Right forelimb (tissue), 1 donor: ENCODE results near the gene NBAS.
"Not testable (repeated sequence)": the region's sequence is repeated elsewhere in the genome, so short reads cannot be mapped to it uniquely, and the experiment has no call there.

Experiments used
- DNase-seq: peaks from one replicate; pipeline ENCODE4 v3.0.0-alpha.2; 2018

NBAS gene

DNA sequence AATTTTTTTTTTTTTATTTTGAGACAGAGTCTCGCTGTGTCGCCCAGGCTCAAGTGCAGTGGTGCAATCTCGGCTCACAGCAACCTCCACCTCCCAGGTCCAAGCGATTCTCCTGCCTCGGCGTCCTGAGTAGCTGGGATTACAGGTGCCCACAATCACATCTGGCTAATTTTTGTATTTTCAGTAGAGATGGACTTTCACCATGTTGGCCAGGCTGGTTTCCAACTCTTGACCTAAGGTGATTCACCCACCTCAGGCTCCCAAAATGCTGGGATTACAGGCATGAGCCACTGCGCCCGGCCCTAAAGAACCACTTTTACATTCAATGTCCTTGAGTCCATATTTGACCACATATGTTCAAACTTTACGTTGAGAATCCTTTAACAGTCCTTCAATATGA lies 156.6 kb downstream of the NBAS start:
- DNase-seq: not testable (repeated sequence)

DNA sequence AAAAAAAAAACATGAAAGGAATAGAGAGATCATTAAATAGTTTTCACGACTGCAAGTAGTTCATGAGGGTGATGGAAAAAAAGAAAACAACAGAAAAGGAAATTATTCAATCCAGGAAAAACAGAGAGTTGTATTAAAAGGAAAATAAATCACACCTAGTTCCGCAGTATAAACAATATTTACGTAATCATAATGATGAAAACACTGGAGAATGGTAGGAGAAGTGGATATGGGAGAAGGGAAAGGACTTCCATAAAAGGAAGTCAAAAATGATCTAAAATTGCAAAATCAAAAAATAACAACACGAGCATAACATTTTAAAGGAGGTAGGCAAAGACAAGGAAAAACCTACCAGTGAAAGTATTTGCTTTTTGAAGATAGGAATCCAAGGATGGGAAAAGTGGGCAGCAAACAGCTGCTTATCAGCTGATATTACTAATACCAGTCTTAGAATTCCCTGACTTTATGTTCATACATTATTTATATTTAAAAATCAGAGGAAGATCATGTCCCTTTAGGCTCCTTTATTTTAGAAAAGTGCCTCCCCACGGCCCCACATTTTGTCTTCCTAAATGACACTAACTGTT lies 160.8 kb downstream of the NBAS start:
- DNase-seq: no peak

GRCh38 chr2:15399241-15399640 lies 161.9 kb downstream of the NBAS start:
- no peak for DNase-seq

DNA sequence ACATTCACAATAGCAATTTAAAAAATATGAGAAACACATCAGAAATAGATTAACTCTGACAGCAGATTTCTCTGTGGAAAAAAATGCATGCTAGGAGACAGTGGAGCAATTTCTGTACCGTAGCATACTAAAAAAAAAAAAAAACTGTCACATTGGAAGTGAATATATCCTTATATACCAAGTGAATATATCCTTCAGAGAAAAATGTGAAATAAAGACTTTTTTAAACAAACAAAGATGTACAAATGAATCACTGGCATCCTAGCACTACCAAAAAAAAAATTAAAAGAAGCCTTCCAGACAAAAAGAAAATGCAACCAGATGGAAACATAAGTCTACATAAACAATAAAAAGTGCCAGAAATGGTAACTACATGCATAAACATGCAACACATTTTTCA lies 169.4 kb downstream of the NBAS start:
- DNase-seq: no peak

GRCh38 chr2:15389895-15390294 lies 171.2 kb downstream of the NBAS start:
- no peak for DNase-seq

- DNase-seq: no peak
Observed at GRCh38 chr2:15389326-15389700, 171.8 kb downstream of the NBAS start.

- no peak for DNase-seq
Observed at GRCh38 chr2:15388406-15389325, 172.5 kb downstream of the NBAS start.

- DNase-seq: no peak
Observed at GRCh38 chr2:15385184-15385583, 175.9 kb downstream of the NBAS start.

GRCh38 chr2:15383695-15384350 lies 177.3 kb downstream of the NBAS start:
- DNase-seq: no peak

DNA sequence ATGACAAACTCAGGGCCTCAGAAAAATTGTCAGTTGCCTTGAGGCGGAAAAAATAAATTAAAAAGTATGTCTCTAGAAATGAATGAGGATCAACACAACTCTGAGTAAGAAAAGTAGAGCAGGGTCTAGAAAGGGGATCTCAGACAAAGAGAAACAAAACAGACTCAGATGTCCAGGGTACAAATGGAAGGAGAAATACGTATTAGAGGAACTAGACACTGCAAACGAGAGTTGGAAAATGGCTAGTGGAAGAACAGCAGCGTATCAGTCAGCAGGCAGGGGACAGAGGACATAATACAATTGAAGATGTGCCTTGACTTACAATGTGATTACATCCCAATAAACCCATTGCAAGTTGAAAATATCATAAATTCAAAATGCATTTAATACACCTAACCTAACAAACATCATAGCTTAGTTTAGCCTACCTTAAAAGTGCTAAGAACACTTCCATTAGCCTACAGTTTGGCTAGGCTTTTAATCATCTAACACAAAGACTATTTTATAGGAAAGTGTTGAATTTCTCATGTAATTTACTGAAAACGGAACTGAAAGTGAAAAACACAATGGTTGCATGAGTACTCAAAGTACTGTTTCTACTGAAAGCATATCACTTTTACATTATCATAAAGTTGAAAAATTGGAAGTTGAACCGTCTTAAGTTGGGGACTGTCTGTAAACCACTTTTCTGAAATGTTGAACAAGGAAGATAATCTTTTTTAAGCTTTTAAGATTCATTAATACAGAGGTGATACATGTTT lies 182.8 kb downstream of the NBAS start:
- DNase-seq: no peak

DNA sequence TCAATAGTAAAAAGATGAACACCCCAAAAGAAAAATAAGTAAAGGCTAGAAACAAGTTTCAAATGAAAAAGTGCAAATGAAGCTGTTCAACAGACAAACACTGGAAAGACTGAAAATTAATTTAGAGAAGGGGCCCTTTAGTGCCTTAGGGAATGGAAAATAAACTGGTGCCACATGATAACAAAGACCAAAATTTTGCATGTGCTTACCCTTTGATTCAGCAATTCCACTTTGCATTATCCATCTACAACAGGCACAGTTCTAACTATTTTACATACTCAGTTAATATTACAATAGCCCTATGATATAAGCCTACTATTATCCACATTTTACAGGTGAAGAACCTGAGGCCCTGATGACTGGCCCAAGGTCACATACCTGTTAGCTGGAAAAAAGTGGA lies 183.9 kb downstream of the NBAS start:
- DNase-seq: no peak

- no peak for DNase-seq
Observed at GRCh38 chr2:15372019-15372418, 189.1 kb downstream of the NBAS start.

GRCh38 chr2:15369129-15369528 lies 192.0 kb downstream of the NBAS start:
- no peak for DNase-seq

GRCh38 chr2:15367715-15368114 lies 193.4 kb downstream of the NBAS start:
- no peak for DNase-seq

DNA sequence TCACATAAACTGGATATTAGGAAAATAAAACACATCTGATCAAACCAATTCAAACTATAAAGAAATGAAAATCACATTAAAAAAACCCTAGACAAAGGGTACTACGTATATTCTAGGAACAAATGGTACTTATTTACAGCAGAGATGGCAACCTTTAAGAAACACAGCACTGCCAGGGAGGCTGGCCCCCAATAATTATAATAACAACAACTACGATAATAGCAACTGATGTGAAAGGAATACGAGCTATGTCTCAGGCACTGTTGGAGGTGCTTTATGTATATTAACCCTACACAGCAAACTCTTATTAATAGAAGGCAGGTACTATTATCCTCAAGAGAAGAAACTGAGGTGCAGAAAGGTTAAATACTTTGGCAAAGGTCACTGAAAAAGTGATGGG lies 193.9 kb downstream of the NBAS start:
- no peak for DNase-seq

- DNase-seq: no peak
Observed at GRCh38 chr2:15365411-15365810, 195.7 kb downstream of the NBAS start.

DNA sequence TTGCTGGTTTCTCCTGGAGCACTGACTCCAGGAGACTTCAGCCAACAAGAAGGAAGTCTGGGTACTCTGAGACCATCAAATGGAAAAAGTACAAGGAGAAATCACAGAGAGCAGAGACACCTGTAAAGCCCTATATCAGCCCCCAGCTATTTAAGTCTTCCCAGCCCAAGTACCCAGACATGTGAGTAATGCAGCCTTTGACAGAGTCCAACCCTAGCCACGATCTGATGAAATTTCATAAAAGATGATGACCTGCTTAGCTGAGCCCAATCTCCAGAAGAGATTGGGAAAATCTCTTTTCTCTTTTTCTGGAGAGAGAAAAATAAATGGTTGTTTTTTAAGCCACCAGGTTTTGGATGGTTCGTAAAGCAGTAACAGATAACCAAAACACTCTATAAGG lies 196.6 kb downstream of the NBAS start:
- DNase-seq: no peak

GRCh38 chr2:15363734-15364133 lies 197.4 kb downstream of the NBAS start:
- no peak for DNase-seq

DNA sequence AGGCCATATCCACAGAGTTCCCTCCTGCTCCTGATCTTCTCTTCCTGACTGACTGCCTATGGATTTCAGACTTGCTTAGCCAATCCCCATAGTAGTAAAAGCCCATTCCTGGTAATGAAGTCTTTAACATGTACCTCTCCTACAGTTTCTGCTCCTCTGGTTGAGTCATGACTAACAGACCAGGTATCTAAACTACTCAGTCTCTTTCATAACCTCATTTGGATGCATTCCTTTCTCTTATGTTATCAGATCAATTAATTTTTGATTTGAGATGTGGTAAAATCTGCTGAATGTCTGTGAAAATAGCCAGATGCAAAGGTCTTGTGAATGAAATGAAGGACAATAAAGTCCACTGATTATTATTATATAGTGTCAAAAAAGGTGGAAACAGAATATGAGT lies 198.0 kb downstream of the NBAS start:
- no peak for DNase-seq

- DNase-seq: no peak
Observed at GRCh38 chr2:15359716-15360531, 201.2 kb downstream of the NBAS start.

GRCh38 chr2:15357922-15358321 lies 203.2 kb downstream of the NBAS start:
- no peak for DNase-seq

DNA sequence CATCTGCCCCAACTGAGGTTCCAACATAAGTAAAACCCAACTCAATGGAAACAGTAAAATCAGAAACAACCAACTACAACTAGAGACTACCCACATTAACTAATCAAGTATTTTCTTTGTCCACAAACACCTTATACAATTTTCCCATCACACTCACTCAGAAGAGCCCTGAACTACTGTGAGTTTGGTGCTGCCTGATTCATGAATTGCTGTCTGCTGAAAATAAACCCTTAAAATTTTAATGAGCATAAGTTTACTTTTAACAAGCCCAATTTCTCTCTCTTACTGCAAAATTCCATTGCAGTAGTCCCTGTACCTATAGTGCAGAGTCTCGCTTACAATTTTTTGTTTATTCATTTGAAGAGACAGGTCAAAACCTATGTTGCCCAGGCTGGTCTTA lies 203.9 kb downstream of the NBAS start:
- DNase-seq: no peak
